Mesenchymal stem cell (in vitro differentiated cells and primary cell): ENCODE results near the gene MAFB.

ENCODE experiments used
- DNase-seq: peaks from one replicate; pipeline ENCODE4 v3.0.0-alpha.2; 2013
- H2AFZ ChIP-seq: one replicate; pipeline ENCODE4 v1.6.1; 2013; ENCODE audit warnings: low read depth, mild to moderate bottlenecking, control low read depth, inconsistent platforms, low read length, moderate library complexity
- H2AK5ac ChIP-seq: 2 replicates; pipeline ENCODE4 v1.6.1; 2013; ENCODE audit warnings: low read length, moderate library complexity, mild to moderate bottlenecking, inconsistent platforms; ENCODE audit not compliant: severe bottlenecking
- H2BK120ac ChIP-seq: one replicate; pipeline ENCODE4 v1.6.1; 2013; ENCODE audit warnings: low read depth, mild to moderate bottlenecking, inconsistent platforms, low read length, moderate library complexity
- H2BK12ac ChIP-seq, 2 experiments: one replicate each; pipeline ENCODE4 v1.6.1; 2013; ENCODE audit warnings: inconsistent platforms in 2 of 2, low read length in 2 of 2, mild to moderate bottlenecking in 2 of 2, moderate library complexity in 2 of 2, control low read depth in 1 of 2
- H2BK15ac ChIP-seq: one replicate; pipeline ENCODE4 v1.6.1; 2013; ENCODE audit warnings: mild to moderate bottlenecking, low read depth, inconsistent platforms; ENCODE audit not compliant: poor library complexity, severe bottlenecking
- H2BK5ac ChIP-seq: 2 replicates; pipeline ENCODE4 v1.6.1; 2013; ENCODE audit warnings: low read depth, mild to moderate bottlenecking, low read length, control low read depth, inconsistent platforms; ENCODE audit not compliant: poor library complexity, severe bottlenecking
- H3K14ac ChIP-seq, 2 experiments: one replicate each; pipeline ENCODE4 v1.6.1; 2013; ENCODE audit warnings: inconsistent platforms in 2 of 2, low read length in 2 of 2, control low read depth in 1 of 2, mild to moderate bottlenecking in 1 of 2, moderate library complexity in 1 of 2
- H3K18ac ChIP-seq, 2 experiments: one replicate each; pipeline ENCODE4 v1.6.1; 2013; ENCODE audit warnings: inconsistent platforms in 2 of 2, low read length in 2 of 2, control low read depth in 1 of 2, low read depth in 1 of 2, mild to moderate bottlenecking in 1 of 2
- H3K23ac ChIP-seq, 2 experiments: one replicate each; pipeline ENCODE4 v1.6.1; 2013; ENCODE audit warnings: inconsistent platforms in 2 of 2, low read length in 2 of 2, mild to moderate bottlenecking in 2 of 2, moderate library complexity in 2 of 2, control low read depth in 1 of 2
- H3K27ac ChIP-seq: 2 replicates; pipeline ENCODE4 v1.5.1; 2013; ENCODE audit warnings: mild to moderate bottlenecking, moderate library complexity, low read length, control low read depth, inconsistent platforms; ENCODE audit not compliant: poor library complexity, severe bottlenecking
- H3K27me3 ChIP-seq, 2 experiments: 2 replicates each; pipeline versions ENCODE4 v1.6.1 to v1.7.0; 2013; ENCODE audit warnings: low read length in 2 of 2, mild to moderate bottlenecking in 2 of 2, moderate library complexity in 2 of 2, control low read depth in 1 of 2, inconsistent platforms in 1 of 2; ENCODE audit not compliant: control insufficient read depth in 1 of 2, insufficient read depth in 1 of 2
- H3K36me3 ChIP-seq, 2 experiments: 2 replicates each; pipeline versions ENCODE4 v1.6.1 to v1.7.0; 2013; ENCODE audit warnings: low read length in 2 of 2, control low read depth in 1 of 2, inconsistent platforms in 1 of 2, low read depth in 1 of 2, mild to moderate bottlenecking in 1 of 2; ENCODE audit not compliant: insufficient read depth in 2 of 2, control insufficient read depth in 1 of 2
- H3K4ac ChIP-seq, 2 experiments: one replicate each; pipeline ENCODE4 v1.6.1; 2013; ENCODE audit warnings: inconsistent platforms in 2 of 2, low read length in 2 of 2, mild to moderate bottlenecking in 2 of 2, moderate library complexity in 2 of 2, control low read depth in 1 of 2, low read depth in 1 of 2
- H3K4me1 ChIP-seq: 2 replicates; pipeline ENCODE4 v1.6.1; 2013; ENCODE audit warnings: low read depth, low read length, control low read depth; ENCODE audit not compliant: control insufficient read depth, insufficient read depth
- H3K4me2 ChIP-seq: 2 replicates; pipeline ENCODE4 v1.6.1; 2013; ENCODE audit warnings: low read length, mild to moderate bottlenecking, inconsistent platforms; ENCODE audit not compliant: poor library complexity, severe bottlenecking
- H3K4me3 ChIP-seq, 2 experiments: 2 replicates each; pipeline versions ENCODE4 v1.5.1 to v1.7.0; 2013; ENCODE audit warnings: low read length in 2 of 2, mild to moderate bottlenecking in 2 of 2, control low read depth in 1 of 2, low read depth in 1 of 2; ENCODE audit not compliant: insufficient read depth in 1 of 2
- H3K79me1 ChIP-seq: replicated peaks from 2 replicates; pipeline ENCODE4 v1.6.1; 2013; ENCODE audit warnings: mild to moderate bottlenecking, control low read depth, low read length, inconsistent platforms; ENCODE audit not compliant: poor library complexity, severe bottlenecking
- H3K9ac ChIP-seq: 2 replicates; pipeline ENCODE4 v1.7.0; 2013; ENCODE audit warnings: mild to moderate bottlenecking, low read length, moderate library complexity
- H3K9me3 ChIP-seq: 2 replicates; pipeline ENCODE4 v1.7.0; 2013; ENCODE audit warnings: mild to moderate bottlenecking, low read length; ENCODE audit not compliant: control insufficient read depth
- H4K8ac ChIP-seq: one replicate; pipeline ENCODE4 v1.6.1; 2013; ENCODE audit warnings: inconsistent platforms, mild to moderate bottlenecking, low read length, moderate library complexity
- H4K91ac ChIP-seq: one replicate; pipeline ENCODE4 v1.6.1; 2013; ENCODE audit warnings: mild to moderate bottlenecking, low read length, inconsistent platforms
- WGBS: methylation state at CpG from one replicate; pipeline ENCODE4 v1.1.7; 2013; ENCODE audit warnings: mixed read lengths; 5-methylcytosine and 5-hydroxymethylcytosine counted together

The MAFB gene

DNA sequence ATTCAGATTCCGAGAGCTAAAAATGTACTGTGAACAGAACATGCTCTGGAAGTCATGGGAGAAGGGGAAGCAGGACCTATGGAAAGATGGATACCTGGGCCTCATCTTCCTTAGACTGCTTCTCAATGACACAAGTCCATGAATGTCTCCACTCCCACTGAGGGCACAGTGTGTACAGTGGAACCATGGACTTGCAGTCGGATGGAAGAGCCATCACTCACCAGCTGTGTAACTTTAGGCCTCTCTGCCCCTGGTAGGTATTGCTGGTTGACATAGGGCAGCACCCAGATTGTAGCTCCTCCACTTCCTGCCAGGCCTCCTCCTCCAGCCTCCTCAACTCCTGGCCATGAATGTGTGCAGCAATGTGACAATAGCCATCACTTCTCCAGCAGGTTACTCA is 52.5 kb downstream of the MAFB start:
- Histone ChIP-seq H2BK120ac (no peak overlapping the region), H3K27me3 (peaks cover 0 to 20% of the 10 kb centered on the region in 2 experiments), H3K18ac (no peak overlapping the region), H2AK5ac (no peak overlapping the region), H3K23ac (no peak overlapping the region), H2AFZ (no peak overlapping the region), H3K79me1 (no peaks in the 10 kb centered on the region), H3K9ac (no peak overlapping the region), H2BK12ac (no peak overlapping the region), H3K36me3 (no peaks in the 10 kb centered on the region), H3K4ac (no peak overlapping the region), H4K91ac (no peak overlapping the region), H3K27ac (no peak overlapping the region), H3K14ac (no peak overlapping the region), H2BK15ac (no peak overlapping the region), H3K4me2 (no peak overlapping the region), H3K4me3 (no peak overlapping the region), H2BK5ac (no peak overlapping the region), H3K9me3 (no peaks in the 10 kb centered on the region), H4K8ac (no peak overlapping the region), H3K4me1 (no peaks in the 10 kb centered on the region)
- DNase-seq, result no peak
- WGBS, result 69% methylated on average over 2 of the region's 2 CpGs

GRCh38 chr20:40635971-40636370 is 53.1 kb downstream of the MAFB start:
- H3K4me1 ChIP-seq, result no peaks in the 10 kb centered on the region
- no peak overlapping the region for H4K91ac ChIP-seq
- no peak overlapping the region for H2BK5ac ChIP-seq
- H3K4me2 ChIP-seq, result no peak overlapping the region
- no peaks in the 10 kb centered on the region for H3K36me3 ChIP-seq
- H3K9me3 ChIP-seq, result no peaks in the 10 kb centered on the region
- H3K9ac ChIP-seq, result no peak overlapping the region
- H2AFZ ChIP-seq, result no peak overlapping the region
- H3K4ac ChIP-seq, result no peak overlapping the region
- no peak overlapping the region for H3K4me3 ChIP-seq
- H4K8ac ChIP-seq, result no peak overlapping the region
- H3K27ac ChIP-seq, result no peak overlapping the region
- DNase-seq, result no peak
- H3K23ac ChIP-seq, result no peak overlapping the region
- no peak overlapping the region for H2BK120ac ChIP-seq
- H2BK15ac ChIP-seq, result no peak overlapping the region
- peaks cover 0 to 20% of the 10 kb centered on the region in 2 experiments for H3K27me3 ChIP-seq
- no peak overlapping the region for H2AK5ac ChIP-seq
- H3K14ac ChIP-seq, result no peak overlapping the region
- no peak overlapping the region for H3K18ac ChIP-seq
- H3K79me1 ChIP-seq, result no peaks in the 10 kb centered on the region
- no peak overlapping the region for H2BK12ac ChIP-seq
